ENCODE results near the gene PADI6.
A peak's percentile ranks its signal among the peaks of the same experiment; 100 is the strongest.

Gene PADI6

GRCh38 chr1:17436380-17437174, 64.6 kb downstream of the PADI6 start:
- DNase-seq (ENCODE audit: low read depth) = no peak

GRCh38 chr1:17437260-17437579, 65.2 kb downstream of the PADI6 start:
- DNase-seq (ENCODE audit: low read depth) = no peak

DNA sequence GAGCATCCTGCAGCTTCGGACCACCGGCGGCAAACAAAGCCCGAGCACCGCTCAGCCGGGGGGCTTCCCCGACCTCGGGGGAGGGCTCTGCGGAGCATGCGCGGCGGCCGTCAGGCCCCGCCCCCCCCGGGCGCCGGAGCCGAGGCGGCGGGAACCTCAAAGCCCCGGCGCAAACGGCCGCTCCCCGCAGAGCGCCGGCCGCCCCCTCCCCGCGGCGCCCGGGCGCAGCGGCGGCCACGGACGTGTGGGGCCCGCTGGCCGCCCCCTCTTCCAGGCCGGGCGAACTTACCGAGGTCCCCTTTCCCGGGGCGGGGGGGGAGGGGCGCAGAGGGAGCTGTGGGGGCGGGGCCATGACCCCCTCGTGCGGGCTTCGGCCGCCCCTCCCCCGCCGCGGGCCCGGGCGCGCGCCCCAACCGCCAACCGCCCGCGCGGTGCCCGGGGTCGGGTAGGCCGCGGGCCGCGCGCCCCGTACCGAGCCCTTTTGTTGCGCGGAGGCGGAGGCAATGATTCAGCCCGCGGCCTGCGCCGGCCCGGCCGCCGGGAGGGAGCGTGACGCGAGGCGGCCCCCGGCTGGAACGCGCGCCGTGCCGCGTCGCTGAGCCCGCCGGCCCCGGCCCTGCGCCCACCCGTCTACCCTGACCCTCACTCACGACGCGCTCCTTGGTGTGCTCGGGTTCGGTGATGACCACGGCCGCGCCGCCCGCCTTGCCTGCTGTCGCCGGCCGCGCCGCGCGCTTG, 65.8 kb downstream of the PADI6 start:
- peak; percentile 30 for DNase-seq (ENCODE audit: low read depth)

- peak; percentile 22 for DNase-seq (ENCODE audit: low read depth)
Observed at GRCh38 chr1:17438318-17439249, 66.6 kb downstream of the PADI6 start.

DNA sequence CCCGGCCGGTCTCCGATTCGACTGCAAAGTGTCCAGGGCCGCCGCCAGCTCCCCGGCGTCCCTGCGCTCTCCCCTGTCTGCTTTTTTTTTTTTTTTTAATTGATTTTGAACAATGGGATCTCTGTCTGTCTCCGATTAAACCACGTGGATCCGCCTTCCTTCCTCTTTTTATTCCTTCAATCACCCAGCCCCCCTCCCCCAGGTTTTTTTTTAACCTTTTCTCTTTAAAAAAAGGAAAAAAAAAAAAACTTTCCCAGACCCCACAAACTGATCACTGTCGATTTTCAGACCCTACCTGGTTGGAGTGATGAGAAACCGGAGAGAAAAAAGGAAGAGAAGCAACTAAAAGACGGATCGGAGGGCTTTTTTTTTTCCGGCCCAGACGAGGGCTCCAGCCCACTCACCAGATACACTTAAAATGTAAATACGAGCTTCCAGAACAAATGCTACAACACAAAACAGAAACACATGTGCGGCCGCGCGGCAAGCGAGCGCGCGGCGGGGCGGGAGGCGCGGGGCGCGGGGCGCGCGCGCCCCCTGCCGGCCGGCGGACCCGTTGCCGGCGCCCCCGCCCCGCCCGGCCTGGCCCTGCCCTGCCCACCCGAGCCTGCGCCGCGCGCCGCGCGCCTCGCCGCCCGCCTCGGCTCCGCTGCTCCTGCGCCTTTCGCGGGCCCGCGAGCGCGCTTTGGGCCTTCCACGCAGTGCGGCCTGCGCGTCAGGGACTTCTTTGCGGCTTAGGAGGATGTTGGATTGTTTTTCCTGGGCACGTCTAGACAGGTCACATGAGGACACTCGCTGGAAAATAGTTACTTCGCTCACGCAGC, 67.5 kb downstream of the PADI6 start, which contains the start of gene RCC2:
TSS of gene RCC2 (minus strand) at position 428 of the 824 bp plus-strand sequence. CDS start 1,163 bp downstream, outside the sequence.
- DNase-seq (ENCODE audit: low read depth) = peak; percentile 60

DNA sequence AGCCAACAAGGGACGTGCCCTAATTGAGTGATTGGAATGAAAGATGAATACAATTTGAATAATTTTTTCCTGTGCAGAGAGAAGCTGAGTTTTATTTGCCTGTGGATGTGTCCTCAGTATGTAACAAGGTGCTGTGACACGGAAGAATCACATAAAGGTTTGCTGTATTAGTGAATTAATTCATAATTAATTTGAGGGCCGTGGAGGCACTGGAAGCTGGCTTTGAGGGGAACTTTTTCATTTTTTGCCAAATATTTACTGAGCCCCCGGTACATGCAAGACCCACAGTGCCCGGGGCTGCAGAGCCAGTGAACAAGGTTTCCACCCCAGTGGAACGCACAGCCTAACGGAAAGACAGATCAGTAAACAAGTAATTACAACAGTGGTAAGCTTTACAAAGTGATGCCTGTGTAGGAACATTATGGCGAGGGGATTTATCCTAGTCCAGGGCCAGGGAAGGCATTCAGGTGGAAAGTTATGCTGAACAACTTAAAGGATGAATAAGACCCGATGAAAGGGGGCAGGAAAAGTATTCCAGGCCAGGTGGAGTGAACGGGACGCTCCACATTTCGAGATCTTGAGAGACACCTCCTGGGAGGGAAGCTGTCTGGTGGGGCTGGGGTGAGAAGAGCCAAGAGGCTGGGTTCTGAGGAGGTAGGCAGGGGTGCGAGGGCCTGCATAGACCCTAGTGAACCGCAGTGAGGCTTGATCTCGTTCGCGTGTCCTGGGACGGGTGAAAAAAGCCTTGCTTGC, 68.3 kb downstream of the PADI6 start:
- no peak for DNase-seq (ENCODE audit: low read depth)

DNA sequence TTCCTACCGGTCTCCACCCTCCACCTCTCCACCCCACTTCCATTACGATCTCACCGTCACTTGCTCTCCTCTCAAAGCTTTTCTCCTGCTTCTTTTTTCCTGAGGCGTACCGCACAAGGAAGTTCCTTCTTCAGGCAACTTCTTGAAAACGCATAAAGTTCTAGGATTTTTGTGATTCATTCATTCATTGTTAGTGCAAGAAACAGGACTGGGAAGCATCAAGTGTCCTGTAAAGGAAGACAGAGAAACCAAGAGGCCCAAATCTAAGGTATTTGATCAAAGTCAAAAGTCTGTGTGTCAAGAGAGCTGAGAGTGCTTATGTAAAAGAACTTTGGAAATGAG, 68.8 kb downstream of the PADI6 start:
- DNase-seq (ENCODE audit: low read depth) = no peak

DNA sequence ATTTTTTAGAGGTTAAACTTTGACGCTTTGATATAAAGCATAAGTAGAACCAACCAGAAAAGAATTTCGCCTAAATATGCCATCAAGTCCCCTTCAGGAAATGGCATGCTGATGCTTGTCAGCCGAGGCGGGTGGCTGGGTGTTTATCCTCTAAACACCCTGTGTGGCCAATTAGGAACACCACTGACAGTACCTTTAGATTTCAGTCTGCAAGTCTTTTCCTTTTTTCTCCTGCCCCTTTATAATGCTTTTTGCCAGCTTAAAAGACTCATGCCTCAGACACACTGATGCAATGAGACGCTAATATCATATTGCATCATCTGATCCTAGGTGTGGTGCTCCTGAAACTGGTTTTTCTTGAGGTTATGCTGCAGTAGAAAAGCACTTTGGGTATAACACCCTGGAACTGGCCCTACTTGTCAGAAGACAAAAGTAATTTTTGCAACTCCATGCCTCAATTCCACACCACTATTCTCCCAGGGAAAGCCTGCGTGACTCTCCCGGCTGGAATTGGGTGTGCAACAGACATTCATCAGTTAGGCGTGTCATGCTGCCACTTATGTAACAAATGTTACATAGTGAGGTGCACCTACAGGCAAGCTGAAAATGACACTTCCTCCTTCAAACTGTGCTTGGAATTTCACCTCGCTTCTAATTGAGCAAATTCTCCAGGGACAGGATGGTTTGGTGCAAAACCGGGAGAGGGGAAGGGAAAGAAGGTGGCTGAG, 69.4 kb downstream of the PADI6 start:
- DNase-seq (ENCODE audit: low read depth) = no peak

- no peak for DNase-seq (ENCODE audit: low read depth)
Observed at GRCh38 chr1:17441993-17442357, 70.0 kb downstream of the PADI6 start.

DNA sequence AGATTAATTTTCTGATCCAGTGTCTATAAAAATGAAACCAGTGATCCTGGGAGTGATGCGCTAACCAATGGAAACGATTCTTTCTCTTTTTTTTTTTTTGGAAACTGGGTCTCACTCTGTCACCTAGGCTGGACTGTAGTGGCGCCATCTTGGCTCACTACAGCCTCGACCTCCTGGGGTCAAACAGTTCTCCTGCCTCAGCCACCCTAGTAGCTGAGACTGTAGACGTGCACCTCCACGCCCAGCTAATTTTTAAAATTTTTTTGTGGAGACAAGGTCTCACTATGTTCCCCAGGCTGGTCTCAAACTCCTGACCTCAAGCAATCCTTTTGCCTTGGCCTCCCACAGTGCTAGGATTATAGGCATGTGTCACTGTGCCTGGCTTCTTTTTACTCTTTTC, 70.8 kb downstream of the PADI6 start:
- DNase-seq (ENCODE audit: low read depth) = no peak

DNA sequence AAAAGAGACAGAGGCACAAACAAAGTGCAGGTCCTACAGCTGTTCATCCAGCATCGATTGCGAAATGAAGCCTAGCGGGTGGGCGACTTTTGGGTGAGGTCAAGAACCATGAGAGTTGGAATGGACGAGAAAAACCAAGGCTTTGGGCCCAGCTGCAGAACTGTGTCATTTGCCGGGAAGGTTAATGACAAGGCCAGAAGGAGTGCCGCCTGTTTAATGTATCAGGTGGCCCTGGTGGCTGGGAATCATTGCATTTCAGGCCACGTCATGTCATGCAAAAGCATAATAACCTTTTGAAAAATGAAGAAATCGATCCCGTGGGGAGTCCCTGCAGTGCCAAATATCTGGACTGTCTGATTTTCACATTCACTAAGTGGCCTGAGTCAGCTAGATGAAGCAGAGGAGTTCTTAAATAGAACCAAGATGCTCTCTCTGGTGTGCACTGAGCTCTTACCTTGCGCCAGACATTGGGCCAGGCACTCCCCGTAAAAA, 75.6 kb downstream of the PADI6 start:
- no peak for DNase-seq (ENCODE audit: low read depth)
